Vagina (tissue), 2 donors: Measurements from ENCODE around the gene KIAA1671. TPM values are rescaled to one million over a fixed set of nuclear protein-coding genes. Genes with fewer than 3 reads are reported as not detected.

Experiments
- DNase-seq, 2 donors: peaks; one replicate each; pipeline ENCODE4 v3.0.0-alpha.2; 2017; ENCODE audit errors: extremely low spot score in 2 of 2
- H3K27ac ChIP-seq: fragments of 200-600 bp; sonication (generic); one replicate; pipeline ENCODE4 v1.5.1; 2019
- H3K27me3 ChIP-seq: fragments of 200-600 bp; sonication (generic); one replicate; pipeline ENCODE4 v1.5.1; 2019
- H3K36me3 ChIP-seq, 2 donors: fragments of 200-600 bp; sonication (generic); one replicate each; pipeline ENCODE4 v1.5.1; 2017 to 2019
- H3K4me1 ChIP-seq: fragments of 200-600 bp; sonication (generic); one replicate; pipeline ENCODE4 v1.5.1; 2019
- H3K4me3 ChIP-seq, 2 donors: fragments of 200-600 bp; sonication (generic); 1 replicate in 1 of 2; 2 replicates in 1 of 2; pipeline ENCODE4 v1.5.1; 2016 to 2019
- H3K9me3 ChIP-seq: fragments of 200-600 bp; sonication (generic); one replicate; pipeline ENCODE4 v1.5.1; 2019
- CTCF ChIP-seq, 3 experiments: fragments of 450-650 bp in 2 of 3; fragments of 200-600 bp in 1 of 3; sonication (generic) in 1 of 3; IDR thresholded peaks; one replicate each; pipeline ENCODE4 v1.5.1; 2017 to 2019; ENCODE audit warnings: antibody characterized with exemption in 3 of 3, mild to moderate bottlenecking in 2 of 3, moderate library complexity in 2 of 3
- POLR2A ChIP-seq, 2 donors: fragments of 450-650 bp; IDR thresholded peaks; one replicate each; pipeline ENCODE4 v1.6.1; 2017; ENCODE audit warnings: antibody characterized with exemption in 2 of 2, mild to moderate bottlenecking in 2 of 2, moderate library complexity in 2 of 2
- POLR2AphosphoS5 ChIP-seq, 2 donors: sonication (generic); formaldehyde crosslinking; IDR thresholded peaks; one replicate each; pipeline ENCODE4 v1.9.0; 2017; ENCODE audit warnings: antibody characterized with exemption in 2 of 2, mild to moderate bottlenecking in 2 of 2, low read depth in 1 of 2; ENCODE audit not compliant: insufficient read depth in 1 of 2
- intact Hi-C: fragments of 100-400 bp; cut with DNase I; formaldehyde crosslinking; loops from one replicate; pipeline ENCODE4 v1.15.1; 2023
- total RNA-seq: library from RNA; depleted of rRNA; stranded (reverse); fragments of >200 nt; gene quantifications from one replicate; pipeline ENCODE4 v1.2.3, GENCODE V29; 2016

Gene KIAA1671
- total RNA-seq, 1 donor from 2014 or later: 54.0 TPM

- DNase-seq: no peak
- no peak for TF ChIP-seq CTCF (IDR thresholded peaks at IDR 0.05)
- no peak for TF ChIP-seq POLR2A (IDR thresholded peaks at IDR 0.05)
- TF ChIP-seq POLR2AphosphoS5 (IDR thresholded peaks at IDR 0.05; ENCODE audit: insufficient read depth in 1 of 2, low read depth in 1 of 2): no peak
- H3K27ac ChIP-seq: peak overlapping the region; percentile 44
- no peak overlapping the region for H3K4me3 ChIP-seq
- intact Hi-C loops: no loop called here
- no peaks in the 10 kb centered on the region for H3K27me3 ChIP-seq
- H3K9me3 ChIP-seq: no peaks in the 10 kb centered on the region
- peaks cover 46% of the 10 kb centered on the region for H3K4me1 ChIP-seq
- no peaks in the 10 kb centered on the region for H3K36me3 ChIP-seq
These were observed 29.1 kb downstream of the KIAA1671 start for GRCh38 chr22:24981656-24982055.

GRCh38 chr22:24982301-24983056, 30.0 kb downstream of the KIAA1671 start:
- peaks cover 38% of the 10 kb centered on the region for H3K4me1 ChIP-seq
- no peak for TF ChIP-seq POLR2A (IDR thresholded peaks at IDR 0.05)
- TF ChIP-seq CTCF (IDR thresholded peaks at IDR 0.05): no peak
- TF ChIP-seq POLR2AphosphoS5 (IDR thresholded peaks at IDR 0.05; ENCODE audit: insufficient read depth in 1 of 2, low read depth in 1 of 2): no peak
- no peaks in the 10 kb centered on the region for H3K36me3 ChIP-seq
- H3K27me3 ChIP-seq: no peaks in the 10 kb centered on the region
- intact Hi-C loops: no loop called here
- no peak overlapping the region for H3K4me3 ChIP-seq
- DNase-seq: no peak
- H3K27ac ChIP-seq: peak overlapping the region; percentile 11
- no peaks in the 10 kb centered on the region for H3K9me3 ChIP-seq

GRCh38 chr22:24983151-24983550, 30.6 kb downstream of the KIAA1671 start:
- no peak overlapping the region for H3K4me3 ChIP-seq
- intact Hi-C loops: no loop called here
- no peaks in the 10 kb centered on the region for H3K36me3 ChIP-seq
- TF ChIP-seq CTCF (IDR thresholded peaks at IDR 0.05) (no peak), POLR2AphosphoS5 (IDR thresholded peaks at IDR 0.05; ENCODE audit: insufficient read depth in 1 of 2, low read depth in 1 of 2) (peak in 1 of 2 donors; percentile 36)
- peak overlapping the region; percentile 11 for H3K27ac ChIP-seq
- H3K4me1 ChIP-seq: peaks cover 31% of the 10 kb centered on the region
- no peaks in the 10 kb centered on the region for H3K27me3 ChIP-seq
- H3K9me3 ChIP-seq: no peaks in the 10 kb centered on the region
- no peak for DNase-seq

- peaks cover 28% of the 10 kb centered on the region for H3K4me1 ChIP-seq
- intact Hi-C loops: no loop called here
- H3K4me3 ChIP-seq: no peak overlapping the region
- no peak for DNase-seq
- TF ChIP-seq CTCF (IDR thresholded peaks at IDR 0.05) (no peak), POLR2A (IDR thresholded peaks at IDR 0.05) (no peak), POLR2AphosphoS5 (IDR thresholded peaks at IDR 0.05; ENCODE audit: insufficient read depth in 1 of 2, low read depth in 1 of 2) (no peak)
- no peaks in the 10 kb centered on the region for H3K27me3 ChIP-seq
- no peaks in the 10 kb centered on the region for H3K9me3 ChIP-seq
- no peaks in the 10 kb centered on the region for H3K36me3 ChIP-seq
- H3K27ac ChIP-seq: no peak overlapping the region
These were observed 31.6 kb downstream of the KIAA1671 start for GRCh38 chr22:24984122-24984521.

DNA sequence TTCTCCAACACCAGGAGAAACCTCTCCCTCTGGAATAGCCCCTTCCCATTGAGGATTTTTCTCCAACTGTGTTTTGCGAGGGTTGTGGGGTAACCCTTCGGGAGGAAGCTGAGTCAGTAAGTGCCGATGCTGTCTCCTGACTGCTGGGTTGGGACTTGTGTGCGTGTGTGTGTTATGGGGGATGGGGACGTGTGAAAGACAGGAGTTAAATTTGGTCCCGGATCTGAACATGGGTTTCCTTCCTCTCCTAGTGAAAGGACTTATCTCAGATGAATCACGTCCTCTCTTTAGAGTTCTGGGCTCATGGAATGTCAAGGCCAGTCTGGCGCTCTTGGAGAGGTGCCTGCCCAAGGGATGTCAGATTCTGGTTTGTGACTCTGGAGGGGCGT, 33.3 kb downstream of the KIAA1671 start:
- Histone ChIP-seq H3K27me3 (no peaks in the 10 kb centered on the region), H3K4me3 (no peak overlapping the region), H3K27ac (peak overlapping the region; percentile 20), H3K4me1 (peaks cover 42% of the 10 kb centered on the region), H3K9me3 (no peaks in the 10 kb centered on the region), H3K36me3 (no peaks in the 10 kb centered on the region)
- TF ChIP-seq CTCF (IDR thresholded peaks at IDR 0.05): no peak
- no peak for TF ChIP-seq POLR2A (IDR thresholded peaks at IDR 0.05)
- peak in 1 of 2 donors; percentile 57 for TF ChIP-seq POLR2AphosphoS5 (IDR thresholded peaks at IDR 0.05; ENCODE audit: insufficient read depth in 1 of 2, low read depth in 1 of 2)
- intact Hi-C loops: no loop called here
- DNase-seq: no peak
